K562 (cell line): ENCODE data around the gene EML6. TPM values are rescaled to one million over a fixed set of nuclear protein-coding genes. Genes with fewer than 3 reads are reported as not detected.

ENCODE experiments used
- ATAC-seq: fragments of 200-7000 bp; cut with Tn5 transposase; 3 replicates; pipeline ENCODE4 v1.9.1; 2020; ENCODE audit warnings: moderate library complexity
- BruUV-seq: library from RNA; stranded (reverse); fragments of 400-500 nt; replicated peaks from 2 replicates; lab custom pipeline; 2021; lab: Mats Ljungman, UMichigan
- CTCF ChIA-PET: fragments of 300-600 bp; formaldehyde crosslinking; extraction: SDS; loops from one replicate; lab custom pipeline; 2021; ENCODE audit warnings: low intra/inter-chr PET ratio; lab: Yijun Ruan, JAX
- POLR2A ChIA-PET: fragments of 300-600, 350-650 bp; sonication (Branson Sonifier 250); formaldehyde crosslinking; extraction: SDS; loops from one replicate; lab custom pipeline; 2021; ENCODE audit warnings: antibody characterized with exemption, inconsistent platforms; lab: Yijun Ruan, JAX
- DNase-seq, 4 experiments: peaks; one replicate each; pipeline versions ENCODE4 v3.0.0 to v3.0.0-alpha.2; 2011 to 2018; ENCODE audit warnings: low spot score in 3 of 4, mixed read lengths in 3 of 4; ENCODE audit errors: extremely low read depth in 1 of 4
- FAIRE-seq: peaks from 2 replicates; lab custom pipeline; 2011; peaks lifted over from hg19 to GRCh38; lab: Jason Lieb, UNC
- H2AFZ ChIP-seq: 2 replicates; pipeline ENCODE4 v1.6.0; 2011; ENCODE audit warnings: low read depth, low read length, control low read depth, inconsistent platforms
- H3K27ac ChIP-seq: fragments of 200-600 bp; 3 replicates; pipeline ENCODE4 v1.8.0; 2011; ENCODE audit warnings: low read depth, mild to moderate bottlenecking, control low read depth, inconsistent platforms, low read length, moderate library complexity, mixed read lengths; ENCODE audit errors: extremely low read depth
- H3K27me3 ChIP-seq, 2 experiments: fragments of 300-600 bp in 1 of 2; 2 replicates in 1 of 2; 3 replicates in 1 of 2; pipeline versions ENCODE4 v1.6.0 to v1.8.0; 2011; ENCODE audit warnings: inconsistent platforms in 2 of 2, low read length in 2 of 2, mild to moderate bottlenecking in 1 of 2, mixed read lengths in 1 of 2, moderate library complexity in 1 of 2; ENCODE audit not compliant: control insufficient read depth in 2 of 2, insufficient read depth in 2 of 2
- H3K36me3 ChIP-seq: fragments of 300-600 bp; 3 replicates; pipeline ENCODE4 v1.8.0; 2011; ENCODE audit warnings: mild to moderate bottlenecking, low read length, inconsistent platforms; ENCODE audit not compliant: control insufficient read depth, insufficient read depth
- H3K4me1 ChIP-seq, 2 experiments: fragments of 200-600 bp in 1 of 2; replicated peaks in 1 of 2; 2 replicates in 1 of 2; 3 replicates in 1 of 2; pipeline versions ENCODE4 v1.5.1 to v1.8.0; 2011; ENCODE audit warnings: inconsistent platforms in 2 of 2, low read length in 2 of 2, mild to moderate bottlenecking in 1 of 2, mixed read lengths in 1 of 2, moderate library complexity in 1 of 2; ENCODE audit not compliant: control insufficient read depth in 2 of 2, insufficient read depth in 2 of 2
- H3K4me2 ChIP-seq: 2 replicates; pipeline ENCODE4 v1.6.1; 2011; ENCODE audit warnings: low read length, control low read depth, inconsistent platforms, mixed read lengths; ENCODE audit not compliant: insufficient read depth
- H3K4me3 ChIP-seq: fragments of 200-600 bp; sonication (generic), shearing (Covaris generic); 2 replicates; pipeline ENCODE4 v1.5.1; 2016; ENCODE audit warnings: control low read depth, inconsistent platforms
- H3K79me2 ChIP-seq: fragments of 200-600 bp; 3 replicates; pipeline ENCODE4 v1.8.0; 2011; ENCODE audit warnings: low read length, inconsistent platforms; ENCODE audit not compliant: control insufficient read depth, insufficient read depth
- H3K9ac ChIP-seq, 2 experiments: 2 replicates each; pipeline versions ENCODE4 v1.6.0 to v1.6.1; 2011; ENCODE audit warnings: low read depth in 2 of 2, low read length in 2 of 2, control low read depth in 1 of 2, inconsistent platforms in 1 of 2, mild to moderate bottlenecking in 1 of 2, mixed read lengths in 1 of 2; ENCODE audit not compliant: insufficient read depth in 1 of 2
- H3K9me1 ChIP-seq: one replicate; pipeline ENCODE4 v1.6.0; 2011; ENCODE audit warnings: inconsistent platforms, mild to moderate bottlenecking, low read length, moderate library complexity; ENCODE audit not compliant: control insufficient read depth, insufficient read depth
- H3K9me3 ChIP-seq: replicated peaks from 2 replicates; pipeline ENCODE4 v1.5.1; 2011; ENCODE audit warnings: low read depth, low read length, inconsistent platforms; ENCODE audit not compliant: control insufficient read depth, insufficient read depth
- H4K20me1 ChIP-seq: replicated peaks from 2 replicates; pipeline ENCODE4 v1.6.1; 2011; ENCODE audit warnings: low read length, inconsistent platforms, mixed read lengths; ENCODE audit not compliant: control insufficient read depth, insufficient read depth
- ARNT ChIP-seq, 2 experiments: fragments of 450-650 bp; IDR thresholded peaks; 2 replicates each; pipeline ENCODE4 v1.6.1; 2016; ENCODE audit warnings: mild to moderate bottlenecking in 1 of 2
- CAMTA2 ChIP-seq: fragments of 250-450 bp; sonication (Bioruptor Pico); conservative IDR thresholded peaks from 2 replicates; pipeline ENCODE4 v1.5.1; 2022
- ETV1 ChIP-seq: fragments of 450-650 bp; conservative IDR thresholded peaks from 2 replicates; pipeline ENCODE4 v1.6.1; 2016; ENCODE audit warnings: missing genetic modification characterization, control low read depth, low read depth, missing compliant biosample characterization
- ETV5 ChIP-seq: sonication (generic); formaldehyde crosslinking; IDR thresholded peaks from 2 replicates; pipeline ENCODE4 v1.4.0; 2020; ENCODE audit warnings: low read depth, mild to moderate bottlenecking, missing genetic modification reagents
- HOXB6 ChIP-seq: fragments of 250-450 bp; sonication (Bioruptor Pico); IDR thresholded peaks from 2 replicates; pipeline ENCODE4 v1.5.1; 2022; ENCODE audit warnings: mild to moderate bottlenecking, borderline replicate concordance
- MAFF ChIP-seq: IDR thresholded peaks from 2 replicates; pipeline ENCODE4 v1.6.1; 2012; ENCODE audit warnings: low read length, improper control_type of control experiment
- STAT5B ChIP-seq: fragments of 250-450 bp; sonication (Bioruptor Pico); IDR thresholded peaks from 2 replicates; pipeline ENCODE4 v1.8.0; 2021; ENCODE audit warnings: mild to moderate bottlenecking, inconsistent platforms
- TOE1 ChIP-seq, 2 experiments: fragments of 450-650 bp in 1 of 2; sonication (generic) in 1 of 2; formaldehyde crosslinking in 1 of 2; IDR thresholded peaks; 2 replicates each; pipeline versions ENCODE4 v1.7.1 to v1.8.0; 2016 to 2022; ENCODE audit warnings: borderline replicate concordance in 2 of 2, mild to moderate bottlenecking in 2 of 2, antibody characterized with exemption in 1 of 2, inconsistent platforms in 1 of 2, low read depth in 1 of 2, missing genetic modification reagents in 1 of 2, moderate library complexity in 1 of 2
- ZNF668 ChIP-seq: fragments of 250-450 bp; sonication (Bioruptor Pico); IDR thresholded peaks from 2 replicates; pipeline ENCODE4 v1.8.0; 2022; ENCODE audit warnings: mild to moderate bottlenecking, inconsistent platforms
- ZNF766 ChIP-seq: fragments of 200-800 bp; sonication (Bioruptor generic); conservative IDR thresholded peaks from 2 replicates; pipeline ENCODE4 v1.6.1; 2016; ENCODE audit warnings: missing genetic modification characterization, missing compliant biosample characterization
- WGBS: fragments of 100-300 bp; shearing (Covaris generic); methylation state at CpG from one replicate; pipeline ENCODE4 v1.1.6; 2016; ENCODE audit warnings: low coverage, mixed read lengths; ENCODE audit not compliant: insufficient coverage; ENCODE audit errors: missing lambda C conversion rate; 5-methylcytosine and 5-hydroxymethylcytosine counted together
- in situ Hi-C: fragments of 300-500 bp; cut with MboI; formaldehyde crosslinking; loops from 4 replicates; pipeline ENCODE4 v1.15.0; 2018; ENCODE audit warnings: inconsistent platforms, mixed read lengths
- intact Hi-C: fragments of 100-400 bp; cut with micrococcal nuclease; formaldehyde crosslinking; loops from 2 replicates; pipeline ENCODE4 v1.14.2; 2022
- polyA plus RNA-seq, 8 experiments: library from polyadenylated mRNA; depleted of rRNA in 4 of 8; stranded (reverse) in 5 of 8; unstranded in 3 of 8; fragments of >200 nt; fragmentation: Nextera tagmentation in 2 of 8; fragmentation: Illumina TruSeq in 1 of 8; extraction: Ambion mirVana in 2 of 8; extraction: Trizol in 1 of 8; gene quantifications; 2 replicates each; pipeline versions ENCODE4 v1.2.1 to v1.2.3, GENCODE V29; 2011 to 2014; ENCODE audit warnings: inconsistent platforms in 1 of 8, missing spikeins in 1 of 8
- total RNA-seq, 7 experiments: library from RNA; depleted of rRNA in 6 of 7; stranded (reverse); fragments of >200 nt in 6 of 7; fragmentation: Illumina TruSeq in 2 of 7; extraction: Trizol in 2 of 7; gene quantifications; 2 replicates each; pipeline versions ENCODE4 v1.2.1 to v1.2.3, GENCODE V29; 2011 to 2021; ENCODE audit warnings: low replicate concordance in 1 of 7
- TF ChIP-seq, protein P1 (sequence below): fragments of 450-650 bp; IDR thresholded peaks from 2 replicates; pipeline ENCODE4 v1.6.1; 2017; ENCODE audit warnings: antibody characterized with exemption
- TF ChIP-seq, protein P2 (sequence below): fragments of 450-650 bp; IDR thresholded peaks from 2 replicates; pipeline ENCODE4 v1.6.1; 2016; ENCODE audit warnings: borderline replicate concordance
- TF ChIP-seq, protein P3 (sequence below): fragments of 250-450 bp; sonication (Bioruptor Pico); IDR thresholded peaks from 2 replicates; pipeline ENCODE4 v1.8.0; 2021; ENCODE audit warnings: moderate library complexity, mild to moderate bottlenecking, inconsistent platforms
- TF ChIP-seq, protein P4 (sequence below): sonication (generic); formaldehyde crosslinking; IDR thresholded peaks from 2 replicates; pipeline ENCODE4 v1.8.1; 2023; ENCODE audit warnings: mild to moderate bottlenecking, missing genetic modification reagents

The EML6 gene
- total and polyA plus RNA-seq, 9 of the 15 experiments (the other 6 are each of a cell fraction or from before 2014, with no cell fraction given): 0.07 to 0.56 (median 0.25) TPM

DNA sequence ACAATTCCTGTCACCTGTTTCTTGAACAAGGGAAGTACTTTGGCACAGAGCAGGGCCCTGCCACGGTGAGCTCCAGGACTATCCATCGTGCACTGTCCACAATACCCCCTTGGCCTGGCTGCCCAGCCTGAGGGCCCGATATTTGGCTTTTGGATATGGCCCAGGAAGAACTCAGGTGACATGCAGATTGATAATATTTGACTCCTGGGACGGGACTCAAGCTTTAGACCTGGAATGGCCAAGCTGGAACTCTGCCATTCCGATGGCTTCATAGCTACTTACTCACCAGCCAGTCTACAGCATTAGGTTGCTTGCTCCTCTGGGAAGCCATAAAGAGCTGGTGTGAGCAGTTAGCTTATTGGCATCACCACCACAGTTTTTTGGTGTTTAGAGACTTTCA is 26.6 kb downstream of the EML6 start:
- Histone ChIP-seq H3K4me3 (no peak overlapping the region), H3K27ac (no peak overlapping the region), H2AFZ (no peak overlapping the region), H3K9ac (no peak overlapping the region), H3K79me2 (no peaks in the 10 kb centered on the region), H3K36me3 (no peaks in the 10 kb centered on the region), H3K4me1 (no peaks in the 10 kb centered on the region), H3K9me3 (no peaks in the 10 kb centered on the region), H3K27me3 (peaks cover 3 to 13% of the 10 kb centered on the region in 2 experiments; a peak in 4 of 5 replicates), H3K9me1 (no peaks in the 10 kb centered on the region), H4K20me1 (no peaks in the 10 kb centered on the region), H3K4me2 (no peak overlapping the region)
- in situ Hi-C loops (no loop called here), intact Hi-C loops (no loop called here)
- WGBS: 0% methylated on average over 5 of the region's 5 CpGs
- FAIRE-seq (no peak), DNase-seq (no peak), ATAC-seq (0 out of 3 replicates have a peak, but pooled peaks have one; percentile 31)
- BruUV-seq: no TSS peak
- POLR2A ChIA-PET: interaction anchor here (0.6 kb wide), 1 partner anchor 163 kb away, joined by 3 read pairs; no protein-coding TSS in a partner anchor
- CTCF ChIA-PET: no interaction called here
- TF ChIP-seq HOXB6 (CRISPR knock-in tag): no peak
- no peak for TF ChIP-seq ZNF766 (CRISPR knock-in tag)
- TF ChIP-seq ZNF668 (CRISPR knock-in tag): no peak
- no peak for TF ChIP-seq ETV1 (tag)
- no peak for TF ChIP-seq TOE1 (IDR thresholded peaks at IDR 0.05; ENCODE audit: borderline replicate concordance)
- TF ChIP-seq TOE1 (CRISPR knock-in tag; IDR thresholded peaks at IDR 0.05; ENCODE audit: borderline replicate concordance, low read depth): no peak
- TF ChIP-seq, protein P1, sequence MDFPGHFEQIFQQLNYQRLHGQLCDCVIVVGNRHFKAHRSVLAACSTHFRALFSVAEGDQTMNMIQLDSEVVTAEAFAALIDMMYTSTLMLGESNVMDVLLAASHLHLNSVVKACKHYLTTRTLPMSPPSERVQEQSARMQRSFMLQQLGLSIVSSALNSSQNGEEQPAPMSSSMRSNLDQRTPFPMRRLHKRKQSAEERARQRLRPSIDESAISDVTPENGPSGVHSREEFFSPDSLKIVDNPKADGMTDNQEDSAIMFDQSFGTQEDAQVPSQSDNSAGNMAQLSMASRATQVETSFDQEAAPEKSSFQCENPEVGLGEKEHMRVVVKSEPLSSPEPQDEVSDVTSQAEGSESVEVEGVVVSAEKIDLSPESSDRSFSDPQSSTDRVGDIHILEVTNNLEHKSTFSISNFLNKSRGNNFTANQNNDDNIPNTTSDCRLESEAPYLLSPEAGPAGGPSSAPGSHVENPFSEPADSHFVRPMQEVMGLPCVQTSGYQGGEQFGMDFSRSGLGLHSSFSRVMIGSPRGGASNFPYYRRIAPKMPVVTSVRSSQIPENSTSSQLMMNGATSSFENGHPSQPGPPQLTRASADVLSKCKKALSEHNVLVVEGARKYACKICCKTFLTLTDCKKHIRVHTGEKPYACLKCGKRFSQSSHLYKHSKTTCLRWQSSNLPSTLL: no peak
- TF ChIP-seq, protein P2, sequence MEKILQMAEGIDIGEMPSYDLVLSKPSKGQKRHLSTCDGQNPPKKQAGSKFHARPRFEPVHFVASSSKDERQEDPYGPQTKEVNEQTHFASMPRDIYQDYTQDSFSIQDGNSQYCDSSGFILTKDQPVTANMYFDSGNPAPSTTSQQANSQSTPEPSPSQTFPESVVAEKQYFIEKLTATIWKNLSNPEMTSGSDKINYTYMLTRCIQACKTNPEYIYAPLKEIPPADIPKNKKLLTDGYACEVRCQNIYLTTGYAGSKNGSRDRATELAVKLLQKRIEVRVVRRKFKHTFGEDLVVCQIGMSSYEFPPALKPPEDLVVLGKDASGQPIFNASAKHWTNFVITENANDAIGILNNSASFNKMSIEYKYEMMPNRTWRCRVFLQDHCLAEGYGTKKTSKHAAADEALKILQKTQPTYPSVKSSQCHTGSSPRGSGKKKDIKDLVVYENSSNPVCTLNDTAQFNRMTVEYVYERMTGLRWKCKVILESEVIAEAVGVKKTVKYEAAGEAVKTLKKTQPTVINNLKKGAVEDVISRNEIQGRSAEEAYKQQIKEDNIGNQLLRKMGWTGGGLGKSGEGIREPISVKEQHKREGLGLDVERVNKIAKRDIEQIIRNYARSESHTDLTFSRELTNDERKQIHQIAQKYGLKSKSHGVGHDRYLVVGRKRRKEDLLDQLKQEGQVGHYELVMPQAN: no peak
- TF ChIP-seq, protein P3, sequence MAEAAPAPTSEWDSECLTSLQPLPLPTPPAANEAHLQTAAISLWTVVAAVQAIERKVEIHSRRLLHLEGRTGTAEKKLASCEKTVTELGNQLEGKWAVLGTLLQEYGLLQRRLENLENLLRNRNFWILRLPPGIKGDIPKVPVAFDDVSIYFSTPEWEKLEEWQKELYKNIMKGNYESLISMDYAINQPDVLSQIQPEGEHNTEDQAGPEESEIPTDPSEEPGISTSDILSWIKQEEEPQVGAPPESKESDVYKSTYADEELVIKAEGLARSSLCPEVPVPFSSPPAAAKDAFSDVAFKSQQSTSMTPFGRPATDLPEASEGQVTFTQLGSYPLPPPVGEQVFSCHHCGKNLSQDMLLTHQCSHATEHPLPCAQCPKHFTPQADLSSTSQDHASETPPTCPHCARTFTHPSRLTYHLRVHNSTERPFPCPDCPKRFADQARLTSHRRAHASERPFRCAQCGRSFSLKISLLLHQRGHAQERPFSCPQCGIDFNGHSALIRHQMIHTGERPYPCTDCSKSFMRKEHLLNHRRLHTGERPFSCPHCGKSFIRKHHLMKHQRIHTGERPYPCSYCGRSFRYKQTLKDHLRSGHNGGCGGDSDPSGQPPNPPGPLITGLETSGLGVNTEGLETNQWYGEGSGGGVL (CRISPR knock-in tag): no peak
- TF ChIP-seq, protein P4, sequence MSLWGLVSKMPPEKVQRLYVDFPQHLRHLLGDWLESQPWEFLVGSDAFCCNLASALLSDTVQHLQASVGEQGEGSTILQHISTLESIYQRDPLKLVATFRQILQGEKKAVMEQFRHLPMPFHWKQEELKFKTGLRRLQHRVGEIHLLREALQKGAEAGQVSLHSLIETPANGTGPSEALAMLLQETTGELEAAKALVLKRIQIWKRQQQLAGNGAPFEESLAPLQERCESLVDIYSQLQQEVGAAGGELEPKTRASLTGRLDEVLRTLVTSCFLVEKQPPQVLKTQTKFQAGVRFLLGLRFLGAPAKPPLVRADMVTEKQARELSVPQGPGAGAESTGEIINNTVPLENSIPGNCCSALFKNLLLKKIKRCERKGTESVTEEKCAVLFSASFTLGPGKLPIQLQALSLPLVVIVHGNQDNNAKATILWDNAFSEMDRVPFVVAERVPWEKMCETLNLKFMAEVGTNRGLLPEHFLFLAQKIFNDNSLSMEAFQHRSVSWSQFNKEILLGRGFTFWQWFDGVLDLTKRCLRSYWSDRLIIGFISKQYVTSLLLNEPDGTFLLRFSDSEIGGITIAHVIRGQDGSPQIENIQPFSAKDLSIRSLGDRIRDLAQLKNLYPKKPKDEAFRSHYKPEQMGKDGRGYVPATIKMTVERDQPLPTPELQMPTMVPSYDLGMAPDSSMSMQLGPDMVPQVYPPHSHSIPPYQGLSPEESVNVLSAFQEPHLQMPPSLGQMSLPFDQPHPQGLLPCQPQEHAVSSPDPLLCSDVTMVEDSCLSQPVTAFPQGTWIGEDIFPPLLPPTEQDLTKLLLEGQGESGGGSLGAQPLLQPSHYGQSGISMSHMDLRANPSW (CRISPR knock-in tag): no peak
- TF ChIP-seq STAT5B (CRISPR knock-in tag): no peak
- no peak for TF ChIP-seq ARNT (IDR thresholded peaks at IDR 0.05)
- no peak for TF ChIP-seq ETV5
- TF ChIP-seq MAFF: no peak
- no peak for TF ChIP-seq CAMTA2
